Measurements from ENCODE around the gene PKP4.

The PKP4 gene

DNA sequence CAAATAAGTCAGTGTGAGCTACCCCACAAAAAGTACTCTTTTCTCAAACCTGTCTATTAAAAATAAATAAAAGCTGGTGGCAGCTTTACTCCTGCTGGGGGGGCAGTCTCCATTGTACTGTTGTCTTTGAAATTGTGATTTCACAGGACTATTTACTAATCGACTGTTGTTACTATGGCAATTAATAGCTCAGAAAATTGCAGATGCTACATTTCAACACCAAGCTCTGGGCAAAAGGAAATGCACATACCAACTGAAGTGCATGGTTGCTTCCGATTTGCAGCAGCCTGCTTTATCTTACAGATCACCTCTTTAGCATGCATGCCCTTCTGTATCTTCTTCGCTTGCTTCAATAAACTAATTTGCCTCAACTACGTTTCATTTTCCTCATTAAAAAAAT is 220.8 kb downstream of the PKP4 start:
- H3K4me3 ChIP-seq (ENCODE audit: low read length), result no peak overlapping the region
- no peaks in the 10 kb centered on the region for H3K9me3 ChIP-seq (replicated peaks; ENCODE audit: low read length)
- H3K36me3 ChIP-seq (ENCODE audit: insufficient read depth, low read length), result peaks cover 38% of the 10 kb centered on the region
- no peaks in the 10 kb centered on the region for H3K4me1 ChIP-seq (ENCODE audit: control insufficient read depth, insufficient read depth, low read length)
- H3K9ac ChIP-seq (ENCODE audit: low read depth, low read length), result no peak overlapping the region
- no peaks in the 10 kb centered on the region for H3K27me3 ChIP-seq (ENCODE audit: control insufficient read depth, insufficient read depth, low read length)
- H3K4me2 ChIP-seq (ENCODE audit: low read length), result no peak overlapping the region

GRCh38 chr2:158681816-158682215 is 225.1 kb downstream of the PKP4 start:
- Histone ChIP-seq H3K36me3 (ENCODE audit: insufficient read depth, low read length) (peaks cover 21% of the 10 kb centered on the region), H3K4me2 (ENCODE audit: low read length) (no peak overlapping the region), H3K9ac (ENCODE audit: low read depth, low read length) (no peak overlapping the region), H3K9me3 (replicated peaks; ENCODE audit: low read length) (no peaks in the 10 kb centered on the region), H3K27me3 (ENCODE audit: control insufficient read depth, insufficient read depth, low read length) (no peaks in the 10 kb centered on the region), H3K4me3 (ENCODE audit: low read length) (no peak overlapping the region), H3K4me1 (ENCODE audit: control insufficient read depth, insufficient read depth, low read length) (peaks cover 12% of the 10 kb centered on the region)

DNA sequence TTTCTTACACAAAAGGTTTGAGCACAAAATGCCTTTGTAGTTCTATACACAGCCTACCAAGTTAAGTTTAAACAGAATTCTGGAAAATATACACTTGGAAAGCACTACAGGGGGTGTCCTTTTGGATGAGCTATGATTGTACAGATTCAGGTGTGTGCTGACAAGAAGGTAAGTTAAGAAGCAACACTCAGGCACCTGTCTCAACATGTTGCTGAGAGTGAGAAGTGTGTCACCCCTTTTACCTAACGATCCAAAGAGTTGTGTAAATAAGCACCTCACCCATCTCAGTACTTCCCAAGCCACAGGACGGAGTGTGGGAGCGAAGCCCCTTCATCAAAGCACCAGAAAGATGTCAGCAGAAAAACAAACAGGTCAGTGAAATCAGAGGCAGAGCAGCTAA is 228.9 kb downstream of the PKP4 start:
- peak overlapping the region; percentile 42 for H3K4me2 ChIP-seq (ENCODE audit: low read length)
- no peak overlapping the region for H3K4me3 ChIP-seq (ENCODE audit: low read length)
- peaks cover 17% of the 10 kb centered on the region for H3K4me1 ChIP-seq (ENCODE audit: control insufficient read depth, insufficient read depth, low read length)
- H3K9me3 ChIP-seq (replicated peaks; ENCODE audit: low read length), result no peaks in the 10 kb centered on the region
- H3K27me3 ChIP-seq (ENCODE audit: control insufficient read depth, insufficient read depth, low read length), result no peaks in the 10 kb centered on the region
- no peak overlapping the region for H3K9ac ChIP-seq (ENCODE audit: low read depth, low read length)
- H3K36me3 ChIP-seq (ENCODE audit: insufficient read depth, low read length), result peaks cover 2% of the 10 kb centered on the region

- Histone ChIP-seq H3K36me3 (ENCODE audit: insufficient read depth, low read length) (peaks cover 2% of the 10 kb centered on the region), H3K4me2 (ENCODE audit: low read length) (peak overlapping the region; percentile 42), H3K4me1 (ENCODE audit: control insufficient read depth, insufficient read depth, low read length) (peaks cover 17% of the 10 kb centered on the region), H3K27me3 (ENCODE audit: control insufficient read depth, insufficient read depth, low read length) (no peaks in the 10 kb centered on the region), H3K9ac (ENCODE audit: low read depth, low read length) (no peak overlapping the region), H3K4me3 (ENCODE audit: low read length) (no peak overlapping the region), H3K9me3 (replicated peaks; ENCODE audit: low read length) (no peaks in the 10 kb centered on the region)
These were observed 229.5 kb downstream of the PKP4 start for GRCh38 chr2:158686210-158686691.

DNA sequence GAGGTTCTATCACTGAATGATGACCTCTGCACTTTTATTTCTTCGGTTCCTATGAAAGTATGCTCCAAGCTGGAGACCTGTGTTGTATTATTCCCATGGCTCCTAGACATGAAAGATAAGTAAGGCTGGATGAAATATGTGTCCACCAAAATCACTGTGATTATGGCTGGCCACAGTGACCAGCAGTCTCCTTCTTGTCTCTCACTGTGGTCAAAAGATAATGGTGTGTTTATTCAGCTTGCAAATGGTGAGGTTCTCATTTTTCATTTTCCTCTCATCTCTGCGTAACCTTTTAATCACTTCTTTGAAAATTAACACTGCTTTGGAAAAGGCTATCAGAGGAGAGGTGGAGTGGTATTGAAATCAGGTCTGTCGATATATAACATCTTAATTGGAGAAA is 230.6 kb downstream of the PKP4 start:
- no peaks in the 10 kb centered on the region for H3K27me3 ChIP-seq (ENCODE audit: control insufficient read depth, insufficient read depth, low read length)
- H3K4me3 ChIP-seq (ENCODE audit: low read length), result no peak overlapping the region
- no peaks in the 10 kb centered on the region for H3K9me3 ChIP-seq (replicated peaks; ENCODE audit: low read length)
- H3K9ac ChIP-seq (ENCODE audit: low read depth, low read length), result no peak overlapping the region
- no peaks in the 10 kb centered on the region for H3K36me3 ChIP-seq (ENCODE audit: insufficient read depth, low read length)
- H3K4me1 ChIP-seq (ENCODE audit: control insufficient read depth, insufficient read depth, low read length), result peaks cover 17% of the 10 kb centered on the region
- no peak overlapping the region for H3K4me2 ChIP-seq (ENCODE audit: low read length)

DNA sequence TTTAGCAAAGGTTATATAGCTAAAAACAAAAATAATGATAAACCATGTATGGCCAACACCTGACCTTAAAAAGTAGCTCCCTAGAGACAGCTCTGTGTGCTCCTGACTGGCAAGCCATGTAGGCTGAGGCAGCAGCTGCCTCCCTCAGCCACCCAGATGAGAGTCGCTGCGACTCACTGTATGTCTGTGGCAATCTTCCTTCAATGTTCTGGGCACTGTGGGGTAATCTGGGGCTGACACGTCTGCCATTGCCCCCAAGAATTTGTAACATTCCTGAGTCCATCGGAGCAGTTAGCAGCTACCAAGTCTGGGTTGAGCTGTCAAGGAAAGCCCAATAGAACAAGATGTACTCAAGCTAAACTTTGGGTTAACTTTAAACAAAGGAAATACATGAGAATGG is 232.0 kb downstream of the PKP4 start:
- peaks cover 17% of the 10 kb centered on the region for H3K4me1 ChIP-seq (ENCODE audit: control insufficient read depth, insufficient read depth, low read length)
- peak overlapping the region; percentile 42 for H3K4me2 ChIP-seq (ENCODE audit: low read length)
- H3K27me3 ChIP-seq (ENCODE audit: control insufficient read depth, insufficient read depth, low read length), result no peaks in the 10 kb centered on the region
- H3K4me3 ChIP-seq (ENCODE audit: low read length), result no peak overlapping the region
- H3K9ac ChIP-seq (ENCODE audit: low read depth, low read length), result no peak overlapping the region
- no peaks in the 10 kb centered on the region for H3K9me3 ChIP-seq (replicated peaks; ENCODE audit: low read length)
- no peaks in the 10 kb centered on the region for H3K36me3 ChIP-seq (ENCODE audit: insufficient read depth, low read length)

- H3K9ac ChIP-seq (ENCODE audit: low read depth, low read length), result no peak overlapping the region
- H3K27me3 ChIP-seq (ENCODE audit: control insufficient read depth, insufficient read depth, low read length), result no peaks in the 10 kb centered on the region
- H3K4me2 ChIP-seq (ENCODE audit: low read length), result no peak overlapping the region
- no peaks in the 10 kb centered on the region for H3K9me3 ChIP-seq (replicated peaks; ENCODE audit: low read length)
- peaks cover 17% of the 10 kb centered on the region for H3K4me1 ChIP-seq (ENCODE audit: control insufficient read depth, insufficient read depth, low read length)
- no peak overlapping the region for H3K4me3 ChIP-seq (ENCODE audit: low read length)
- H3K36me3 ChIP-seq (ENCODE audit: insufficient read depth, low read length), result no peaks in the 10 kb centered on the region
These were observed 232.6 kb downstream of the PKP4 start for GRCh38 chr2:158689391-158689790.

- no peaks in the 10 kb centered on the region for H3K36me3 ChIP-seq (ENCODE audit: insufficient read depth, low read length)
These were observed 234.1 kb downstream of the PKP4 start for GRCh38 chr2:158690823-158691222.

DNA sequence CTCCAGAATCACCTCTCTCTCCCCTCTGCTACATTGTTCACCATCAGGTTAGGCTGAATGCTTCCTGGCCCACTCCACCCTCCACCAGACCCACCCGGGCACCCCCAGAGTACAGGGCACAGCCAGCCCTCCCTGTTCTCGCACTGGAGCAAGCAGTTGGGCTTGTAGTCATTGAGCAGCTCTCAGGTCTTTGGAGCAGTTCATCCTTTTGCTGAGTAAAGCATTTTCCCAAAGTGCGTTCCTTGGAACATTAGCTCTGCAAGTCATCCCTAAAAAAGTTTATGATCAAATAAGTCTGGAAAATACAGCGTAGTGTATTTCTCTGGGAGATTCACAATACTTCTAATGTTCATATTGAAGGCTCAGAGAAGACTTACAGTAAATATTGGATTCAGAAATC is 234.9 kb downstream of the PKP4 start:
- peaks cover 6% of the 10 kb centered on the region for H3K4me1 ChIP-seq (ENCODE audit: control insufficient read depth, insufficient read depth, low read length)
- H3K9me3 ChIP-seq (replicated peaks; ENCODE audit: low read length), result no peaks in the 10 kb centered on the region
- H3K4me2 ChIP-seq (ENCODE audit: low read length), result no peak overlapping the region
- no peak overlapping the region for H3K4me3 ChIP-seq (ENCODE audit: low read length)
- H3K9ac ChIP-seq (ENCODE audit: low read depth, low read length), result no peak overlapping the region
- H3K36me3 ChIP-seq (ENCODE audit: insufficient read depth, low read length), result no peaks in the 10 kb centered on the region
- no peaks in the 10 kb centered on the region for H3K27me3 ChIP-seq (ENCODE audit: control insufficient read depth, insufficient read depth, low read length)

More at GRCh38 chr2:158690823-158691222, 234.1 kb downstream of the PKP4 start:
- Histone ChIP-seq H3K27me3 (ENCODE audit: control insufficient read depth, insufficient read depth, low read length) (no peaks in the 10 kb centered on the region), H3K4me2 (ENCODE audit: low read length) (no peak overlapping the region), H3K9me3 (replicated peaks; ENCODE audit: low read length) (no peaks in the 10 kb centered on the region), H3K4me3 (ENCODE audit: low read length) (no peak overlapping the region), H3K4me1 (ENCODE audit: control insufficient read depth, insufficient read depth, low read length) (peaks cover 14% of the 10 kb centered on the region), H3K9ac (ENCODE audit: low read depth, low read length) (no peak overlapping the region)

- Histone ChIP-seq H3K4me2 (ENCODE audit: low read length) (no peak overlapping the region), H3K27me3 (ENCODE audit: control insufficient read depth, insufficient read depth, low read length) (no peaks in the 10 kb centered on the region), H3K9ac (ENCODE audit: low read depth, low read length) (no peak overlapping the region), H3K4me1 (ENCODE audit: control insufficient read depth, insufficient read depth, low read length) (peaks cover 5% of the 10 kb centered on the region), H3K4me3 (ENCODE audit: low read length) (no peak overlapping the region), H3K36me3 (ENCODE audit: insufficient read depth, low read length) (no peaks in the 10 kb centered on the region), H3K9me3 (replicated peaks; ENCODE audit: low read length) (no peaks in the 10 kb centered on the region)
These were observed 235.8 kb downstream of the PKP4 start for GRCh38 chr2:158692372-158693103.

DNA sequence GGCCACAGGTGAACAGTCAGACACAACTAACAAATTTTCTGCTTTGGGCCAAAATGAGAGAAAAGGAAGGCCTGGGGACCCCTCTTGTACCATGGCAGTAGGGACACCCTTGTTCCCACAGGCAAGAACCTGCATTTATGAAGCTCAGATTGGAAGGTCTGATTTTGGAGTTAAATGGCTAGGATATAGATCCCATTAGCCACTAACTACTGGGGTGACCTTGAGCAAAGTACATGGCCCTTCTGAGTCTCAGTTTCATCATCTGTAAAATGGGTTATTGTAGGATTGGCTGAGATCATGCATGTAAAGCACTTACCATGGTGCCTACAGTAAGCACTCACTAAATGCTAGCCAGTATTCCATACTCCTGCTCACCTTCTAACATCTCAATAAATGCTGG is 236.7 kb downstream of the PKP4 start:
- Histone ChIP-seq H3K27me3 (ENCODE audit: control insufficient read depth, insufficient read depth, low read length) (no peaks in the 10 kb centered on the region), H3K4me2 (ENCODE audit: low read length) (no peak overlapping the region), H3K9ac (ENCODE audit: low read depth, low read length) (no peak overlapping the region), H3K4me3 (ENCODE audit: low read length) (no peak overlapping the region), H3K36me3 (ENCODE audit: insufficient read depth, low read length) (no peaks in the 10 kb centered on the region), H3K9me3 (replicated peaks; ENCODE audit: low read length) (no peaks in the 10 kb centered on the region), H3K4me1 (ENCODE audit: control insufficient read depth, insufficient read depth, low read length) (peaks cover 1% of the 10 kb centered on the region)

- Histone ChIP-seq H3K27me3 (ENCODE audit: control insufficient read depth, insufficient read depth, low read length) (no peaks in the 10 kb centered on the region), H3K36me3 (ENCODE audit: insufficient read depth, low read length) (no peaks in the 10 kb centered on the region), H3K9ac (ENCODE audit: low read depth, low read length) (no peak overlapping the region), H3K4me2 (ENCODE audit: low read length) (no peak overlapping the region), H3K9me3 (replicated peaks; ENCODE audit: low read length) (no peaks in the 10 kb centered on the region), H3K4me3 (ENCODE audit: low read length) (no peak overlapping the region), H3K4me1 (ENCODE audit: control insufficient read depth, insufficient read depth, low read length) (no peaks in the 10 kb centered on the region)
These were observed 238.6 kb downstream of the PKP4 start for GRCh38 chr2:158695305-158695704.
